ENCODE results near the gene LINC01488.

DNA sequence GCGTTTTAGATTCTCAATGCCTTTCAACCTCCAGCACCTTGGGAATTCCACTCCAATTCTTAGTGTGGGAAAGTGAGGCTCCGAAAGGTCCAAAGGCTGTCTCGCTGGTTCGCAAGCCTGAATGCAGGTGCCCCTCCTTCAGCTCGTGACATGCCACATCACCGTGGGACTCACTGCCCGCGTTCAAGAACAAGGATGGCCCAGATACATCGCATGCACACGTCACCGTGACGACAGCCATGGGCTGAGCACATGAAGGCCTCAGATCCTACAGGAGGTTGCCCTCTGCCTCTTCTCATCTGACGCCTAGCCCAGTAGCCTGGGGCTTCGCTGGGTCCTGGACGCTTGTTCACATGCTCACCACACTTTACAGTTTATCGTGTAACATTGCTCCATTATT lies 4.4 kb upstream of the LINC01488 start:
- TF ChIP-seq, protein P1, sequence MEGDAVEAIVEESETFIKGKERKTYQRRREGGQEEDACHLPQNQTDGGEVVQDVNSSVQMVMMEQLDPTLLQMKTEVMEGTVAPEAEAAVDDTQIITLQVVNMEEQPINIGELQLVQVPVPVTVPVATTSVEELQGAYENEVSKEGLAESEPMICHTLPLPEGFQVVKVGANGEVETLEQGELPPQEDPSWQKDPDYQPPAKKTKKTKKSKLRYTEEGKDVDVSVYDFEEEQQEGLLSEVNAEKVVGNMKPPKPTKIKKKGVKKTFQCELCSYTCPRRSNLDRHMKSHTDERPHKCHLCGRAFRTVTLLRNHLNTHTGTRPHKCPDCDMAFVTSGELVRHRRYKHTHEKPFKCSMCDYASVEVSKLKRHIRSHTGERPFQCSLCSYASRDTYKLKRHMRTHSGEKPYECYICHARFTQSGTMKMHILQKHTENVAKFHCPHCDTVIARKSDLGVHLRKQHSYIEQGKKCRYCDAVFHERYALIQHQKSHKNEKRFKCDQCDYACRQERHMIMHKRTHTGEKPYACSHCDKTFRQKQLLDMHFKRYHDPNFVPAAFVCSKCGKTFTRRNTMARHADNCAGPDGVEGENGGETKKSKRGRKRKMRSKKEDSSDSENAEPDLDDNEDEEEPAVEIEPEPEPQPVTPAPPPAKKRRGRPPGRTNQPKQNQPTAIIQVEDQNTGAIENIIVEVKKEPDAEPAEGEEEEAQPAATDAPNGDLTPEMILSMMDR (IDR thresholded peaks at IDR 0.05): no peak
- no peak for TF ChIP-seq FOSL2 (IDR thresholded peaks at IDR 0.05; ENCODE audit: borderline replicate concordance, low read depth)
- no peak for TF ChIP-seq POLR2AphosphoS5 (IDR thresholded peaks at IDR 0.05; ENCODE audit: low read depth, low read length)
- no peak for TF ChIP-seq CHD2 (IDR thresholded peaks at IDR 0.05; ENCODE audit: low read length, partially characterized antibody)
- no peak for TF ChIP-seq RFX5 (IDR thresholded peaks at IDR 0.05; ENCODE audit: low read length)
- TF ChIP-seq EZH2phosphoT487 (IDR thresholded peaks at IDR 0.05; ENCODE audit: borderline replicate concordance, low read depth): no peak
- no peak for TF ChIP-seq SMC3 (IDR thresholded peaks at IDR 0.05; ENCODE audit: low read depth, low read length)
- no peak for TF ChIP-seq TAF1 (IDR thresholded peaks at IDR 0.05; ENCODE audit: borderline replicate concordance, low read depth, low read length)
- no peak for TF ChIP-seq SIN3A (IDR thresholded peaks at IDR 0.05; ENCODE audit: borderline replicate concordance, low read depth, low read length)
- no peak for TF ChIP-seq ELF1 (IDR thresholded peaks at IDR 0.05)
- no peak for TF ChIP-seq MEF2A (IDR thresholded peaks at IDR 0.05; ENCODE audit: borderline replicate concordance, low read depth)
- TF ChIP-seq, protein P2, sequence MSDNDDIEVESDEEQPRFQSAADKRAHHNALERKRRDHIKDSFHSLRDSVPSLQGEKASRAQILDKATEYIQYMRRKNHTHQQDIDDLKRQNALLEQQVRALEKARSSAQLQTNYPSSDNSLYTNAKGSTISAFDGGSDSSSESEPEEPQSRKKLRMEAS (IDR thresholded peaks at IDR 0.05; ENCODE audit: low read depth): no peak
